GM19023 (cell line): ENCODE measurements around the gene MORC3.

Experiments used
- ATAC-seq: cut with Tn5 transposase; IDR thresholded peaks from one replicate; pipeline ENCODE4 v1.9.1; 2021; ENCODE audit warnings: mild to moderate bottlenecking, moderate library complexity; ENCODE audit not compliant: unreplicated experiment

MORC3 gene

DNA sequence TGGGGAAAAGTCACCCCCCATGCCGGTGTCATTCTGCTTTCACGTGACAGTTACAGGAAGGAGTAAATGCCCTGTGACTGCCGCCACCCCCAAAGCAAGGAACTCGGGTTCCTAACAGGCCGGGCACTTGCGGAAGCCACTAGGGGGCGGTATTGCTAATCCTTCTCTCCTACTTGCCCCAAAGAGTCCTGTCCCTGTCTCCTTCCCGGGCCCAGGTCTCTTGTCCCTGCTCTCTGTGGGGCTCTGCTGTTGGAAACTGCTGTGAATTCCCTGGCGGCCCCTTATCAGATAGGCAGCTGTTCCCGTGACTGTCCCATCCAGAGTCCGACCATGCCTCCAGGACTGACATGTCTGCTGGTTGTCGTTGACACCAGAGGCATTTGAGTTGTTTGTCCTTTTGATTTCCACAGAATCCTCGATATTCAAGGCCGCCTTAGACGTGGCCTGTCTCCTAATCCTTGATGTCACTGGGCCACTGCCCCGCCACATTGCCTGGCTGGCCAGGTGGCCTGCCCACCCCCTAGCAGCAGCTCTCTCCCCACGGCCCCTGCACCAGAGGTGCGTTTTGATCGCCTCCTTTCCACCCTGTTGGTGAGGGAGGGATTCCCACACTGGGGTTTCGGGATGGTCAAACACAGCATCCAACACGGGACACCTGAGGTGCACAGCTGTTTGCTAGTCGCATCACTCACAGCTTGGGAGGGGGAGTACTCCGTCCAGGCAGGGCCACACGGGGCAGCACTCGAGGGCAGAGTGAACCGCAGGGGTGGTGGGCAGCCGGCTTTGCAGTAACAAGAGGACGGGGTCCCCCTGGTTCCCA lies 102.5 kb downstream of the MORC3 start:
- ATAC-seq = no peak

DNA sequence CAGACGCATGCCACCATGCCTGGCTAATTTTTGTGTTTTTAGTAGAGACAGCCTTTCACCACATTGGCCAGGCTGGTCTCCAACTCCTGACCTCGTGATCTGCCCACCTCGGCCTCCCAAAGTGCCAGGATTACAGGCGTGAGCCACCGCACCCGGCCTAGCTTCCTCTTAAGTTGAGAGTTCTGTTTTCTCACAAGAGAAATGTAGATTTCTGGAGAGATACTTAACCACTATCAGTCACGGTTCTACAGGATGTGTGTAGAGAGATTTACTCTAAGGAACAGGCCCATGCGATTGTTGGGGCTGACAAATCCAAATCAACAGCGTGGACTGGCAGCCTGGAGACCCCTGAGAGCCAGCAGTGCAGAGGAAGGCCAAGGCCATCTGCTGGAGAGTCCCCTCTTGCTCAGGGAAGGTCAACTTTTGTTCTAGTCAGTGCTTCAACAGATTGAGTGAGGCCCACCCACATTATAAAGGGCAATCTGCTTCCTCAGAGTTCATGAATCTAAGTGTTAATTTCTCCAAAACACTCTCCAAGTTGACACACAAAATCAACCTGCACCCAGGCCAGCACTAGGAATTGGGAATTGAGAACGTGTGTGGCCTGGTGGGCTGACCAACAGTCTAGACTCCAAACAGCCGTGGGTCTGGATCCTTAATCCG lies 103.9 kb downstream of the MORC3 start:
- no peak for ATAC-seq

DNA sequence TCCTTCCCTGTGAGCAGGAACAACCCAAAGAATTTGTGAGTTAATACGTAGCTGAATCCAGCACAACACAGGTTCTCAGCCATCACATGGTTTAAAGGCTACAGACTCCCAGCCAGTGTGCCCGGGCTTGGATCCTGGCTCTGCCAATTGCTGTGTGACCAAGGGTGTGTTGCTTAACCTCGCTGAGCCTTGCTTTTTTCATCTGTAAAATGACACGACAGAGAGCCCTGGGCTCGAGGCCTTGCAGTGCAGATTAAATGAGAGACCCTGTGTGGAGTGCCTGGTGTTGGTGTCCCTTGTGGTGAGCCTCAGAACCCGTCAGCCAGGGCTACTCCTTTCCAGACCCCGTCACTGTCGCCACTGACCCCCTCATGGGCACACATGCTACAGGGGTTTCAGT lies 104.6 kb downstream of the MORC3 start:
- ATAC-seq = no peak

DNA sequence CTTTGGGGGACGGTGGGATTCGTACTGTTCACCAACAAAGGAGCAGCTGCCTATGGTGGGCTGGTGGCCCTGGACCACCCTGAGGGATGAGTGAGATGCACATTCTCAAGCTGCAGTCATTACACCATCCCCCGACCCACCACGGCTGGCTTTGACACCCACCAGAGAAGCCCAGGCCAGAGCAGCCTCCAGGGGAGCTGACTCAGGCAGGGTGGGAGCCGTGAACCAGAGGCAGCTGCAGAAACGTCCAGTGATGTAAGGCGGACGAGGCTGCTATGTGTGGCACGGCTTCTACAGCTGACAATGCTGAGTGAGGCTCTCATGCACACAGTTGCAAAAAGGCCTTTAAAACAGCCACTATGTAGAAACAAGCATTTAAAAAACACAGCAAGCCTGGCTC lies 105.3 kb downstream of the MORC3 start:
- ATAC-seq = no peak
